Spleen (tissue), 7 donors: ENCODE data around the gene MEGF9.

ENCODE experiments used
- CTCF ChIP-seq, 11 experiments: fragments of 200-600 bp in 7 of 11; fragments of 450-650 bp in 4 of 11; sonication (generic) in 4 of 11; IDR thresholded peaks in 8 of 11; conservative IDR thresholded peaks in 3 of 11; 1 replicate in 7 of 11; 2 replicates in 4 of 11; pipeline versions ENCODE4 v1.4.0 to v1.8.0; 2016 to 2021; ENCODE audit warnings: antibody characterized with exemption in 11 of 11, inconsistent platforms in 4 of 11, mild to moderate bottlenecking in 1 of 11
- POLR2A ChIP-seq, 3 donors: fragments of 450-650 bp; IDR thresholded peaks; one replicate each; pipeline ENCODE4 v1.5.1; 2017; ENCODE audit warnings: antibody characterized with exemption in 3 of 3, mild to moderate bottlenecking in 1 of 3
- POLR2AphosphoS5 ChIP-seq, 3 donors: sonication (generic); formaldehyde crosslinking; IDR thresholded peaks; one replicate each; pipeline ENCODE4 v1.5.1; 2017; ENCODE audit warnings: antibody characterized with exemption in 3 of 3
- donor health status: DM: no; HTN: no; CAD: no; lungs with moderate emphysema.
- donor health status: DM: no; HTN: no; CAD: no.
- donor health status: DM: no; HTN: no; CAD: no.

GRCh38 chr9:120726484-120726883 lies 12.2 kb upstream of the MEGF9 start:
- no peak for TF ChIP-seq POLR2A (IDR thresholded peaks at IDR 0.05)
- TF ChIP-seq CTCF (IDR thresholded peaks at IDR 0.05 in 8 of 11, conservative IDR thresholded peaks at IDR 0.05 in 3 of 11), result no peak
- TF ChIP-seq POLR2AphosphoS5 (IDR thresholded peaks at IDR 0.05), result no peak
